ACC112 (cell line): ENCODE results near the gene LRRC37A3.
"Not testable (repeated sequence)": the region's sequence is repeated elsewhere in the genome, so short reads cannot be mapped to it uniquely, and the experiment has no call there.

ENCODE experiments used
- H2AFZ ChIP-seq: fragments of 200-600 bp; sonication (generic); one replicate; pipeline ENCODE4 v1.6.0; 2017; ENCODE audit warnings: antibody characterized with exemption, low read length; ENCODE audit not compliant: unreplicated experiment
- H3K27ac ChIP-seq: fragments of 200-600 bp; sonication (generic); 2 replicates; pipeline ENCODE4 v1.5.1; 2014; ENCODE audit warnings: low read depth, mild to moderate bottlenecking, antibody characterized with exemption, low read length, moderate library complexity
- H3K27me3 ChIP-seq: fragments of 200-600 bp; sonication (generic); 2 replicates; pipeline ENCODE4 v1.6.1; 2014; ENCODE audit warnings: mild to moderate bottlenecking, antibody characterized with exemption, low read length, moderate library complexity, mixed read lengths; ENCODE audit not compliant: insufficient read depth
- H3K36me3 ChIP-seq: fragments of 200-600 bp; sonication (generic); 2 replicates; pipeline ENCODE4 v1.6.1; 2016; ENCODE audit warnings: mild to moderate bottlenecking, antibody characterized with exemption, low read length, moderate library complexity, mixed read lengths; ENCODE audit not compliant: insufficient read depth
- H3K4me1 ChIP-seq: fragments of 200-600 bp; sonication (generic); one replicate; pipeline ENCODE4 v1.6.1; 2016; ENCODE audit warnings: low read length, mixed read lengths; ENCODE audit not compliant: insufficient read depth, unreplicated experiment, control insufficient read depth
- H3K4me3 ChIP-seq: fragments of 200-600 bp; sonication (generic); 2 replicates; pipeline ENCODE4 v1.5.1; 2014; ENCODE audit warnings: mild to moderate bottlenecking, low read depth, low read length
- H3K79me2 ChIP-seq: fragments of 200-600 bp; sonication (generic); one replicate; pipeline ENCODE4 v1.6.0; 2016; ENCODE audit warnings: low read length; ENCODE audit not compliant: control insufficient read depth, unreplicated experiment, insufficient read depth

Gene LRRC37A3

DNA sequence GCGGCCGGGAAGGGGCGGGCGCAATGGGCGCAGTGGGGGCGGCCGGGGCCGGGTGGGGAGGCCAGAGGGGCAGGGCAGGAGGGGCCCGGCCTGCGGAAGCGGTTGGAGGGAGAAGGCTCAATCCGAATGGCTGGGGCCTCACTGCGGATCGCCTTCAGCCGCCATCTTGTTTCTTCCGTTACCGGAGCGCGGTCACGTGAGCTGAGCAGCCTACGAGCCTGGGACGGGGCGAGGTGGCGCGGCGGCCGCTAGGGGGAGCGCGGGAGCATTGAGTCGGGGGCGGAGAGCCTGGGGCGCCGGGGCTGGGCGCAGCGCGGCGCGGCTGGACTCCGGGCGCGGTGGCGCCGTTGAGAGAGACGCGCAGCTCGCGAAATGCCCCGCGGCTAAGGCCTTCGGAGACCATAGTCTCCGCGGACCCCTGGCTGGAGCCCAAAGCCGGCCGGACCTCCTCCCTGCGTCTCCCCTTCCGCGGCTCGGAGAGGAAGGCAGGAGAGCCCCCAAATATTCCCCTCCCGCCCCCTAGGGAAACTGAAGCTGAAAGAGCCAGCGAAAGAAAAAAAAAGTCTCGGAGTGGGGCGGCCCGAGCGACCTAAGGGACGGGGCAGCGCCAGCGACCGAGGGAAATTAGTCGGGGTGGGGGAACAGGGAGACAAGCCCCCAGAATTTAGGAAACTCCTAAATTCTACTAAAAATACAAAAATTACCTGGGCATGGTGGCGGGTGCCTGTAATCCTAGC lies at the start of gene LRRC37A3:
LRRC37A3 (minus strand) TSS at position 190 of the 737 bp plus-strand sequence. CDS start 22,221 bp downstream, outside the sequence.
- not testable (repeated sequence) for H3K27me3 ChIP-seq, H3K36me3 ChIP-seq, H3K4me1 ChIP-seq, H3K79me2 ChIP-seq
- peak within 1 kb of the TSS; percentile 50; the same call in 1 of the 2 replicates for H3K27ac ChIP-seq
- peak within 1 kb of the TSS; percentile 79 for H2AFZ ChIP-seq
- H3K4me3 ChIP-seq, result peak within 1 kb of the TSS; percentile 84

DNA sequence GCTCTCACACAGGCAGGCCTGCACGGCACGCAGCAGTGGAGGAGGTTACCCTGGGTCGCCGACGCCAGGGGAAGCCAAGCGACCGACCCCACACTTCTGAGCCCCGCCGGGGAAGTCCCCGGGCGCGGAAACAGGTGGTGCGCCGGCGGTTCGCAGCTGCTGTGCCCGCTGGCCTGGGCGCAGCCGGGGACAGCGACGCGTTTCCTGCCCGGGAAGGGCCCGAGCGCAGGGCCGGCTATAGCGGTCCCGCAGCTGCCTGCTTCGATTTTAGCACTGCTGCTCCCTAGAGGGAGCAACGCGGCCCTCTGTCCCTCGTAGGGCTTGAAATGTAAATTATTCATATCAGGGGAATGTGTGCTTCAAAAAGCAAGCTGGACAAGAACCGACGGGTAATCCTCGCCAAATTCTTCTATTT lies 46.6 kb upstream of the LRRC37A3 start:
- not testable (repeated sequence) for H3K79me2 ChIP-seq, H3K36me3 ChIP-seq, H3K27ac ChIP-seq, H3K4me1 ChIP-seq, H3K27me3 ChIP-seq
- peak overlapping the region; percentile 41 for H3K4me3 ChIP-seq
- peak overlapping the region; percentile 99 for H2AFZ ChIP-seq

DNA sequence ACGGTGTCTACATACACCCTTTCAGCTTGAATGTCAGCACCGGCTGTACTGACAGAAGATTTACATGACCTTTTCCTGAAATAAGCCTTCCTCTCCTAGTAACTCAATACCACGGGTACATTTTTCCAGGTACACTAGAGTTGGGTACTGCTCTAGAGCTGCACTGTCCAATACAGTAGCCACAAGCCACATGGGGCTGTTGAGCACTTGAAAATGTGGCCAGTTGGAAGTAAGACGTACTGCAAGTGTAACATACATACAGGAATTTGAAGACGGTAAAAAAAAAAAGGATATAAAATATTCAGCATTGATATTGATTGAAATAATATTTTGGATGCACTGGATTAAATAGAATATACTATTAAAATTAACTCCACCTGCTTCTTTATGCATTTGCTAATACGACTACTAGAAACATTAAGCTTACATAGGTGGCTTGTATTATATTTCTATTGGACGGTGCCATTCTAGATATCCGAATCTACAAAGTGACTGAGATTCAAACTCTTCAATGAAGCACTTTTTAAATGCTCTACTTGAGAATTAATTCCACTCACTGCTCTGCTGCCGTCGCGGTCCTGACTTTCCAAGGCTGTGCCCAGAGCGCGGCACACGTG lies 46.1 kb upstream of the LRRC37A3 start:
- H3K27me3 ChIP-seq, H3K27ac ChIP-seq, H3K36me3 ChIP-seq, H3K79me2 ChIP-seq, H3K4me1 ChIP-seq: not testable (repeated sequence)
- Histone ChIP-seq H2AFZ (peak overlapping the region; percentile 48), H3K4me3 (peak overlapping the region; percentile 41)

DNA sequence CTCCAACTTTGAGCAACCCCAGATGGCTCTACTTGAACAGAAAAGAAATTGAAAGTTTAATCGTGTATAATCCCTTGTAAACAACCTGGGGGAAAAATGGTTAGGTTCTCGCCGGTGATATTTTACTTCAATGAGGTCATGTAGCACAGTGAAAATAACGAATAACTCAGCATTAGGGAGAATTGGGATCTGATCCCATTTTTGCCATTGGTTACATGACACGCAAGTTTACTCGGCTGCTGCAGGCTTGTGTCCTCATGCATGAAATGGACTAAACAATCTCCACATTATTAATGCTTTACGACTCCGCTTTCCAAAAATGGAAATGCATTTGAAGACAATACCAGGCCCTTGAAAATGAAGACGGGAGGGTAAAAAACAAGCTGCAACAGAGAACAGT lies 45.5 kb upstream of the LRRC37A3 start:
- no peaks in the 10 kb centered on the region for H3K36me3 ChIP-seq
- H3K27ac ChIP-seq, result no peak overlapping the region
- H3K27me3 ChIP-seq, result no peaks in the 10 kb centered on the region
- no peak overlapping the region for H3K4me3 ChIP-seq
- peaks cover 6% of the 10 kb centered on the region for H3K4me1 ChIP-seq
- no peak overlapping the region for H2AFZ ChIP-seq
- H3K79me2 ChIP-seq, result no peaks in the 10 kb centered on the region

DNA sequence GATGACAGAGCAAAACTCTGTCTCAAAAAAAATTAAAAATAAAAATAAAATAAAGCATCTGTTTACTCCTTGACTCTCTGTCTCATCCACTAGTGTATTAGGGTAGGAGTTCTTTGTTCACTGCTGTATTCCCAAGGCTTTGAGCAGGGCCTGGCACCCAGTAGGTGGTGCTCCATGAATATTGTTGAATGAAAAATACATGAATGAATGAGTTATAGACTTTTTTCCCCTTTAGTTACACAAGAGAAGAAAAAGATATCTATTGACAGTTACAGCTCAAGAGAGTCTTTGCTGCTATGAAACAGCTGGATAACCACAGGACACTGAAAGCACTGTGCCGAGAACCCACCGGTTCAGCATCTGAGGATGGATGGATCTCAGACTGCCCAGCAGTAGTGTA lies 44.5 kb upstream of the LRRC37A3 start:
- not testable (repeated sequence) for H3K36me3 ChIP-seq, H3K27me3 ChIP-seq, H2AFZ ChIP-seq, H3K4me3 ChIP-seq, H3K27ac ChIP-seq, H3K79me2 ChIP-seq
- peaks cover 10% of the 10 kb centered on the region for H3K4me1 ChIP-seq

DNA sequence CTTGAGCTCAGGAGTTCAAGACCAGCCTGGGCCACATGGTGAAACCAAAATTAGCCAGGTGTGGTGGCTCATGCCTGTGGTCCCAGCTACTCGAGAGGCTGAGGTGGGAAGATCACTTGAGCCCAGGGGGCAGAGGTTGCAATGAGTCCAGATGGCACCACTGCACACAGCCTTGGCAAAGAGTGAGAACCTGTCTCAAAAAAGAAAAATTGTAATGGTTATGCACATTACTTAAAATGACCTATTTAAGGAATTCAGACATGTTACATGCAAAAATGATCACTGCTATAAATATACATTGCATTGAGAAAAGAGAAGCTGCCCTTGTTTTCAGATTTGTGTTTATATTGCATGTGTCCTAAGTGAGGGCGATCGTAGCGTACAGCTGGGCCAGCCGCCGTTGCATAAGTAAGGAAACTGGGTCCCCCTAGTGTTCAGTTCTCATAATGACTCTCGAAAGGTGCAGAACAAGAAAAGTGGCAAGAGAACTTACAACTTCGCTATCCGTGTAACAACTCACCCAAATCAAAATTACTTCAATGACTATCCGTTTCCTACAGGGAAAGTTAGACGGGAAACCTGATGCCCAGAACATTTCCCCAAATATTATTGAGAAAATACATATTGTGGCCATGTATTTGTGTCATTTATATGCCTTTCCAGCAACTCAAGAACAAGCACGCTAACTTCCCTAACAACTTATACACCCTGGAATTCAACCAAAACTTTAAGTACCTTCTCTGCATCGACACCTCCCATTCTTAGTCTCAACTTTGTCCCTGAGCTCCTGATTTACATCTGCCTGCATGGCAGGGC lies 42.5 kb upstream of the LRRC37A3 start:
- H3K4me3 ChIP-seq, result peak overlapping the region; percentile 59; the same call in 1 of the 2 replicates
- H2AFZ ChIP-seq, result peak overlapping the region; percentile 73
- peaks cover 10% of the 10 kb centered on the region for H3K4me1 ChIP-seq
- not testable (repeated sequence) for H3K36me3 ChIP-seq, H3K27me3 ChIP-seq, H3K27ac ChIP-seq, H3K79me2 ChIP-seq

DNA sequence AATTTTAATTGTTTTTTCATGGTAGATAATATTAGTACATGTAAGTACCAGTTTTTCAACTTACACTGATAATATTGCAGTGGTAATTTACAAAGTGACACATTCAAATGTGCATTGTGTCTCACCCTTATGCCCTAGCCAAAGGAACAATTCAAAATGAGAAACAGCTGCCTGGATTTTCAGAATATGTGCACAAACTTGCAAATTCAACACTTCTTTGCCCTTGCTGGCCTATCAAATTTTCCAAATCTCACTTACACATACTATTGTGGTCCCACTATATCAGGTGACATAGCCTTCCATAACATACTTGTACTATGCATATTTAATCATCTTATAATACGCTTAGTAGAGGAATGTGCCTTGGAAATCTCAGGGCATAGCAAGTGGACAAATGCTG lies 32.6 kb upstream of the LRRC37A3 start:
- H3K27ac ChIP-seq, result no peak overlapping the region
- no peak overlapping the region for H2AFZ ChIP-seq
- H3K27me3 ChIP-seq, result no peaks in the 10 kb centered on the region

DNA sequence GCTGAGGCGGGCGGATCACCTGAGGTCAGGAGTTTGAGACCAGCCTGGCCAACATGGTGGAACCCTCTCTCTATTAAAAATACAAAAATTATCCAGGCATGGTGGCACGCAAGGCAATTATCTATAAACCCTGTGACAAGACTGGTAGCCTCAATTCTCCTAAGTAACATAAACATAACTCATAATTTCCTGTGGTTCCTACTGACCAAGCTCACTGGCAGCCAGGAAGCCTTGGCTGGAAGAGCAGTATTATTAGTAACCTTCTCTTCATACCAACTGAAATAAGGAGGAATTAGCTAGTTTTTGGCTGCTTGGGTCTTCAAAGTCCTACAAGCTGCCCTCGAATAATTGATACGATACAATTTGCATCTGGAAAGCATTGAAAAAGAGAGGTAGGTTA lies 31.6 kb upstream of the LRRC37A3 start:
- H3K79me2 ChIP-seq, result no peaks in the 10 kb centered on the region
- no peak overlapping the region for H2AFZ ChIP-seq
- H3K36me3 ChIP-seq, result no peaks in the 10 kb centered on the region
- H3K4me1 ChIP-seq, result no peaks in the 10 kb centered on the region
- no peak overlapping the region for H3K27ac ChIP-seq
- H3K27me3 ChIP-seq, result no peaks in the 10 kb centered on the region
- H3K4me3 ChIP-seq, result no peak overlapping the region

More for the DNA sequence above, 32.6 kb upstream of the LRRC37A3 start:
- no peaks in the 10 kb centered on the region for H3K4me1 ChIP-seq
- no peak overlapping the region for H3K4me3 ChIP-seq
- H3K36me3 ChIP-seq, result no peaks in the 10 kb centered on the region
- no peaks in the 10 kb centered on the region for H3K79me2 ChIP-seq

DNA sequence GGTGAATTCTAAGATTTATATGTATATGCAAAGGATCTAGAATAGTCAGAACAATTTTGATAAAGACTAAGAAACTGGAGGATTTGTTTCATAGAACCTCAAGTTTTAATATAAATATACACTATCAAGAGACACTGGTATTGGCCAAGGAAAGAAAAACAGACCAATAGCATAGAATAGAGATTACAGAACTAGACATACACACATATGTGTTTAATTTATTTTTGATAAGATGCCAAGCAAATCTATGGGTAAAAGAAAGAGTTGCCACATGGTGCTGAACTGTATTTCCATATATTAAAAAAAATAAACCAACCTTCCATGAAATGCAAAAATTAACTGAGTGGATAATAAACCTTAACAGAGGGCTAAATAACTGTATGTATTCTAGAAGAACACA lies 27.9 kb upstream of the LRRC37A3 start:
- no peak overlapping the region for H3K4me3 ChIP-seq

DNA sequence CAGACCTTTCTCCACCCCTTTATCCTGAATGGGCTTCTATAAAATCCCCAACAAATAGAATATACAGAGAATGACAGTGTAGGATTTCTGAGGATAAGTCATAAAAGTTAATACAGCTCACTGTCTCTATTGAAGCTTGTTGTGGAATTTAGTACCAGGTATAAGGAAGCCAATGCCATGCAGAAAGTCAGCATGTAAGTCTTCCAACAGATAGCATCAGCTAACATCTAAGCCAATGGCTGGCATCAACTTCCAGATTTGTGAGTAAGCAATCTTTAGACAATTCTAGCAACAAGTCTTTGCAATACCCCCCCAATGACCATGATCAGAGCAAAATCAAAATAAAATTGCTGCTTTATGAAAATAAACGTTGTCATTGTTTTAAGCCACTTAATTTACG lies 22.5 kb upstream of the LRRC37A3 start:
- no peak overlapping the region for H3K27ac ChIP-seq
- no peaks in the 10 kb centered on the region for H3K4me1 ChIP-seq
- H2AFZ ChIP-seq, result no peak overlapping the region
- no peaks in the 10 kb centered on the region for H3K36me3 ChIP-seq
- H3K4me3 ChIP-seq, result no peak overlapping the region
- no peaks in the 10 kb centered on the region for H3K79me2 ChIP-seq
- no peaks in the 10 kb centered on the region for H3K27me3 ChIP-seq

More for the DNA sequence above, 27.9 kb upstream of the LRRC37A3 start:
- Histone ChIP-seq H3K27me3 (no peaks in the 10 kb centered on the region), H3K79me2 (no peaks in the 10 kb centered on the region), H3K36me3 (no peaks in the 10 kb centered on the region), H3K4me1 (no peaks in the 10 kb centered on the region), H2AFZ (no peak overlapping the region), H3K27ac (no peak overlapping the region)
